Activated effector memory CD4-positive, alpha-beta T cell treated with anti-CD3 and anti-CD28 coated beads, Interleukin-2, amount 50 U/mL, for 16 hours (primary cell): ENCODE measurements around the gene UFD1.

Experiments used
- DNase-seq: peaks from one replicate; pipeline ENCODE4 v3.0.0-alpha.2; 2020

Gene UFD1

DNA sequence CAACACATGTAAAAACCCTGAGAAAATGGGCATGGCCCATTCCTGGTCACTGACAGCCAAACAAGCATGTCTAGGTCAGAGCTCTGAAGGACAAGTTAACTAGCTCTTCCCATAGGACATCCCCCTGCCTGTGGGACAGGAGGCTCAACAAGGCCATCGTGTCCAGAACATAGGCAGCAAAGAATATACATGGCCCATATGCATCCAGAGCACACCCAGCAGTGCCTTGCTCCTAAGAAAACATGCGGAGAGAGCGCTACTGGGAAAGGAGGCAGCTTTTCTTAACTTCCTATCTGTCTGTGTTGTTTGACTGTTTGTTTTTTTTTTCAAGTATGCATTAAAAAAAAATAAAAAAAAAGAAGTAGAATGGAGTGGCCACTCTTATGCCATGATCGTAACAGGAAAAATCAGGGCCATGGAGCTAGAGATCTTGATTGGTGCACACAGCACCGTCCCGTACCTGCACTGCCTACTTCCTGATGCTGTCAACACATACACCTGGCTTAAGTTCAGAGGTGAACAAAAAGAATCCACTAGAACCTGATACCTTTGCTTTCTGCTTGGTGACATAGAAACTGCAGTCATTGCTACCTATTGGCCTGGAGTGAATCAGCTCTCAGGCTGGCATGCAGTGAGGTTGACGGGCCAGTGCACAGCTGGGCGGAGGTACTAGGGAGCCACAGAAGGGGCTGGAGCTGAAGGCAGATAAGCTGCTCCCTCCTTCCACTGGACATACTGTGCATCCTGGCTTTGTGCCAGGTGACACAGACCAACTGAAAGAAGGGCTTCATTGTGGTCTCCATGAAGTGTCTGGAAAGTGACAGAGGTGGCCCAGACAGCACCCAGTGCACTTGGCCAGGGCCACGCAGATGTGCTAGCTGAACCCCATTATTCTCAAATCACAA is 11.9 kb downstream of the UFD1 start:
- DNase-seq, result no peak

DNA sequence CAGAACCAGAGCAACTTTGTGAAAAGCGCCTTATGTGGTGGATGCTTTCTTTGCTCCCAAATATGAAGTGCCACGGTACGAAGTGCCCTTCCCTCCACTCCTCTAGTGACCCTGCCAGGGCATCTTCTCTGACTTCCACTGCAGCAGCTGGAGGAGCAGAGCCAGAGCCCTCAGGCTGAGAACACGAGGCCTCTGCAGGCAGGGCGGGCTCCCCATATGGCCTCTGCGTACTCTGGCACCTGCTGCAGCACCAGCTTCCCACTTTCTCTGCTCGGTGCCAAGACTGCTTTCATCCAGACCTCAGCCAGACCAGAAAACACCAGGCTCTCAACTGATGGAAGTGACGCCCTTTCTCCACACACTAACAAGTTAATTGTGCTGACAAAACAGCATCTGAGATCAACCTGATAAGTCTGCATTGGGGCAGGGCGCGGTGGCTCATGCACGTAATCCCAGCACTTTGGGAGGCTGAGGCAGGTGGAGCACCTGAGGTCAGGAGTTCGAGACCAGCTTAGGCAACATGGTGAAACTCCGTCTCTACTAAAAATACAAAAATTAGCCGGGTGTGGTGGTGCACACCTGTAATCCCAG is 12.8 kb downstream of the UFD1 start:
- DNase-seq, result no peak

DNA sequence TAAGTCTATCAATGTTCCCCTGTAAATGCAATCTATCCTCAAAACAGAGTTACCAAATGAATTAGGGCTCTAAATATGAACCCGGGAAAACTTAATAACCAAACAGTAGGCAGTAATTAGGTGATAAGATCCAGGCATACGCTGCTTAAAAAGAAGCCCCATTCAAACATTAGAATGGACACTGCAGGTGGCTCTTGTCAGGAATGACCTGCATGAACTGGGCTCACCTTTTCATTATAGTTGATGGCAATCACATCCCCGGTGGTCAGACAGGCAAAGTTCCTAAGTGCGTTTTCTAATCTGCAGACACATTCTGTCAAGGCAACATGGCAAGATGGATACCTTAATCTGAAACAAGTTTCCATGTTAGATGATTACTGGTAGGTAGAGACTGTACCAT is 14.0 kb downstream of the UFD1 start:
- DNase-seq, result no peak

DNA sequence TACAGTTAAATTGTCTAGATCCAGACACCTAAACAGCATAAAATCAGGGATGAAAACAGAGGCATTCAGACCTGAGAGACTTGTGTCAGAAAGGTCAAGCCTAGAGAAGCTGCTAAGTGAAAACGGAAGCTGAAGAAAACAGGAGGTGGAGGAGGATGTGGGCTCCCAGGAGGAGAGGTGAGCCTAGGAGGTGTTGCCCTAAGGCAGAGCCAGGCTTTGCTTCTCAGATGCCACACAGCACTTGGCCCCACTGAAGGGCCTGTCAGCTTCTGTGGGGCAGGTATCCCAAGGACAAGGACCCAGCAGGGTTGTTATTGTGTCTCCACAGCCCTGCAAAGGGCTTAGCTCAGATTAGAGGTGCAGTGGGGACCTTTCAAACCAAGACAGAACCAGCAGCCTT is 14.4 kb downstream of the UFD1 start:
- DNase-seq, result no peak

DNA sequence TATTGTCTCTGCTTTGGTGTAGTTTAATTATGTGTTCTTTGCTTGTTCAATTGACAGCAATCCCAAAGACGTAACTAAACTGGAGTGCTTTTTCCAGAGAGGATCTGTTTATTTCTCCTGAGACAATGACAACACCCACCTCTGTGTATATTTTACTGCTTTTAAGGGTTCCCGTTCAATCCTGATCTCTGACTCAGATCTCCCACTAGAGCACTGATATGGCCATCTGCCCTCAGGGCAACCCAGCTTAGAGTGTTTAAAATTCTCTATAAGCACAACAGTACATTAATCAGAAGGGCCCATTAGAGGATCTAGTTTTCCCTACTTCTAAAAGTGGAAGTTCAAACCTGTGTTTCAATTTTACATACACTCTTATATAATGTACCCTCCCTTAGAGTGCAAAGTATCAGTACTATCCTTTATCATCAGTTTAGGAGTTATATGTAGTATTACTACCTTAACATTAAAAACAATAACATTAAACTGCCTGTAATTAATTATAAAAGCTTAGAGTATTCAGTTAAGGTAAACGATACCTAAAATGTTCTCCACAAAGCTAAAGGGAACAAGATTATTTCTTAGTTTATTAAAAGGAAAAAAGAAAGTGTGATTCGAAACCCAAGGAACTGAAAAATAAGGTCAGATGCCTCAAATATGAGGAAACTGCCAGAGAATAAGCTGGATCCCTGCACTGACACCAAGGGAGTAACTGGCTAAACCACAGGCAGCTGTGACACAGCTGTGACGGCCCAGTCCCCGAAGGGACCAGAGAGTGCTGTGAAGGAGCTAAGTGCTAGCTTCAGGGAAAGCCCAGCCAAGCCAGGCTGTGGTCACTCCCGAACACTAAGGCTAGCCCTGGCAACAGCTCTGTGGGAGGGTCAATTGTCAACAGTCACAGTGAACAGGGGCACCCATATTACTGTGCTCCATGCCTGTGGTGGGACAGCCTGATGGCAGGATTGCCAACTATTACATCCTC is 15.2 kb downstream of the UFD1 start:
- DNase-seq, result no peak

DNA sequence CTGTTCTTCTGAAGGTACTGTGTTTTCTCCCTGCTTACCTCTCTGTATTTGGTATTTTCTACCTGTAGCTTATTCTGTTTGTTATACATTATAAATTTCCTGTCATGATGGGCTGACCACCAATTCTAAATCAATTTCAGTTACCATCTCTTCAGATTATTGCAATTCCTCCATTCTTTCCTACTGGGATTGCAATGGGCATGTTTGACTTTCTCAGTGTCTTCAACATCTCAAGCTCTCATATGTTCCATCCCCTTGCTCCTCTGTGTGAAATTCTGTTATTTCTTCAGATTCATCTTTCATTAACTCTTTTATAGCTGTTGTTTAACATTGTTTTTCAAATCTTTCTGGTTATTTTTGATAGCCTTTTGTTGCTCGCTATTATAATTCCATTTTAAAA is 16.0 kb downstream of the UFD1 start:
- DNase-seq, result no peak

DNA sequence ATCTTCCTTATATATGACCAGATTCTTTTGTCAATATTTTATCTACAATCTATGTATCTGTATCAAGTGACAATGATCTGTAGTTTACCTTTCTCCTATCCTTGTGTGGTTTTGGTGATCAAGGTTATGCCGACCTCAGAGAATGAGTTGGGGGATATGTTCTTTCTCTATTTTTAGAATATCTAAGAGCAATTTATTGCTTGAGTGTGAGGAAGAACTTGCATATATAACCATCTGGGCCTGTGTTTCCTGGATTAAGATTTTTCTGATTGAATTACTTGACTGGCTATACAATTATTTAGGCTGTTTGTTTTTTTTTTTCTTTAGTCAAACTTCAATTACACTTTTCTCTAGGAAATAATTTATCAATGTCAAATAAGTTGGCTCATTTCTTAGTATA is 17.5 kb downstream of the UFD1 start:
- DNase-seq, result no peak

DNA sequence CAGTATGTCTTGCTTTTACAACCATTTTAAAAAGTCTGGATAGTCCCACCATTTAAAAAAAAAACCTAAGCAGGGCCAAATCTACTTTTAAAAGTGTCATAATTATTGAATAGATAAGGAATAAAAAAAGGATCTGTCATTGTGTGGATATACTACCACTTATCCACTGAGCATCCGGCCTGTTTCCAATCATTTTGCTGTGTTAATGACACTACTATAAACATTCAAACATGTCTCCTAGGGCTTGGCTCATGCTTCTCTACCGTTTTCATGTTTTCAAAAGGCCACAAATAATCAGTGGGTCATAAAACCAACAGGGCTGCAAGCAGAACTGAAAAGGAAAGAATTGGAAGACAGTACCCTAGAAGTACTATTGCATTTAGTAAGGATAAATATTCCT is 19.0 kb downstream of the UFD1 start:
- DNase-seq, result no peak

DNA sequence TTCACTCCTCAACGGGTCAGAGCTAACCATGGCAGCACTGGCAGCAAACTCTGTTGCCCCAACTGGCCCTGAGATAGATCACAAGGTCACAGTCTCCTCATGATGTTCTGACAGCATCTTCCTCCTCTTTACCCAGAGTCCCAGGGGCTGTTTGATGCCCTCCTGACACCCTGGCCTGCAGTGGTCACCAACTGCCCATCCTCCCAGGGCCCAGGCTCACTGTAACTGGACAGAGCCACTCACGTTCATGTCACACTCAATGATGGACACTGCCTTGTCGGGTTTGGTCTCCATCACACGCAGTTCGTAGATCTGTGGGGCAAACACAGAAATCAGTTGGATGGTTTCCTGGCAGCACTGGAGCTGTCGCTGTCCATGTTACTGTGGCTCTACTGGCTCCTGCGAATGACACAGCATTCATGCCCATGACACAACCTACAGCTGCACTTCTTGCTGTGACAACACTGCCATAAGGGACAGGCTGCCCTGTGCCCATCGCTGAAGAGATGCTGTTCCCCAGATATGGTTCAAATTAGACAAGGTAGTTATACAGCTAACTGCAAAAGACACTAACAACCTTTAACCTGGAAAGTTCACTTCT is 21.1 kb downstream of the UFD1 start:
- DNase-seq, result peak; percentile 56

DNA sequence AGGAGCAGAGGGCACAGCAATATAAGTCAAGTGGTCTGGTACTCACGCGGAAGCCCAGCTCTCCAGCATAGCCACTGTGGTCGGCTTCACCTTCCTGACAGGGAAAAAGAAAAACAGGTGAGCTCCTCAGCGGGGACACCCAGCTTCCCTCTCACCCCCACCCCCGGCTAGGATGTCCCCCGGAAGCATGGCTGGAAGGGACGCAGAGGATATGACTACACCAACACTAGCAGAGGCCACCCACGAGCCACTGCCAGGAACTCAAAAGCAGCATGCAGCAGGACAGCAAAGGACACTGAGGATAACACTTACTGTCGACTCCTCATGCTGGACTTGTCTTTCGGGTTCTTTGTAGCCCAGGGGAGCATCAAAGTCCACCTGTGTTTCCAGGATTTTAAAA is 22.5 kb downstream of the UFD1 start:
- no peak for DNase-seq

DNA sequence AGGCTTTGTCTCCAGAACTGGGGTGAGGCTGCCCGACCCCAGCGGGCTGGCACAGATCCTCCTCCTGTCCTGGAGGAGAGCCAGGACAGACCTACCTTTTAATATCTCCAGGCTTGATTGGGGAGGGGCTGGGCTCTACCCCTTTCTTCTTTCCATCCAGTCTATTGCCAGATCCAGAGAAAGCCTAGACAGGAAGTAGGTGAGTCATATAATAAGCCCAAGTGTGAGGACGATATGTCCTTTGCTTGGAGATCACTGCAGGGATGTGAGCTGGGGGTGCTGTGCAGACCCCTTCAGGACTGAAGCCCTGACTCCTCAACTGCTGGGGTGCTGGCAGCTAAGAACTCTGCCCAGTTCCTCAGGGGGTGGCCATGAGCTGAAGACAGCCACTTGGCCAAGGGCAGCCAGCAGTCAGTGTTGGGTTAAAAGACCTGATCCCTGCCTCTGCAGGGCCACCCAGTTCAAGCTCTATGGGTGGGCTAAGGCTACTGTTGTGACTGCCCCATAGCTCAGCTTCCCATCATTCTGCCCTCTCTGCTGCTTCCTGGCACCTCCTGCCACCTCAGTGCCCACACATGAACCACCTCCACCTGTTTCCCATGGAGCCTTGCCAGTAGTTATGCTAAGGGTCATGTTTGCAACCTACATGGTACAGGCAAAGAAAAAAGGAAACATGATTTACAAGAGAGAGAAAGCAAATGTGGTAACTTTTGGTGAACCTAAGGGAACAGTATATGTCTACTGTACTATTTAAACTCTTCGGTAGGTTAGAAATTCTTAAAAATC is 23.2 kb downstream of the UFD1 start:
- DNase-seq, result no peak

DNA sequence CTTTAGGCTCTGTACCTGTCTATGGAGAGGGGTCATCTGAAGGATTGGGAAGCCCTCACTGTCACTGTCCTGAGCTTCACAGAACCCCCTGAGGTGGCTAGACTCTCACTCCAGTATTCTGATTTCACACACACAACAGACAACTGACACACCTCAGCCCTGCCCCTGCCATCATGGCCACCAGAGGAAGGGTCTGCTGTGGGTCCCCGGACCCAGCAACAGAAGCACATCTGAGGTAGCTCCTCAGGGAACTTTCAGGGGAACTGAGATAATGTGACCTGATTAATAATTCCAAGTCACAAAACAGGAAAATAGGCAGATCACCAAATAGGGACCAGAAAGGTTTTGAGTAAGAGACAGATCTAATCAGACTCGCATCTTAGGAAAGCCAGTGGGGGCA is 24.0 kb downstream of the UFD1 start:
- no peak for DNase-seq

DNA sequence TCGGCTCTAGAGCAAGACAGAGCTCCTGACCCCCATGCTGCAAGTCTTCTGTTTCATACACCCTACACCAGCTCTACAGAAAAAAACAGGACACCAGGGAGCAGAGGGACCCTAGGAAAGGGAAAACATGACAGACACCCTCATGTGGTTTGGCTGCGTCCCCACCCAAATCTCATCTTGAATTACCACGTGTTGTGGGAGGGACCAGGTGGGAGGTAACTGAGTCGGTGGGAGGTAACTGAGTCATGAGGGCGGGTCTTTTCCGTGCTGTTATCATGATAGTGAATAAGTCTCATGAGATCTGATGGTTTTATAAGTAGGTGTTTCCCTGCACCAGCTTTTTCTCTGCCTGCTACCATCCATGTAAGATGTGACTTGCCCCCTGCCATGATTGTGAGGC is 24.8 kb downstream of the UFD1 start:
- no peak for DNase-seq

DNA sequence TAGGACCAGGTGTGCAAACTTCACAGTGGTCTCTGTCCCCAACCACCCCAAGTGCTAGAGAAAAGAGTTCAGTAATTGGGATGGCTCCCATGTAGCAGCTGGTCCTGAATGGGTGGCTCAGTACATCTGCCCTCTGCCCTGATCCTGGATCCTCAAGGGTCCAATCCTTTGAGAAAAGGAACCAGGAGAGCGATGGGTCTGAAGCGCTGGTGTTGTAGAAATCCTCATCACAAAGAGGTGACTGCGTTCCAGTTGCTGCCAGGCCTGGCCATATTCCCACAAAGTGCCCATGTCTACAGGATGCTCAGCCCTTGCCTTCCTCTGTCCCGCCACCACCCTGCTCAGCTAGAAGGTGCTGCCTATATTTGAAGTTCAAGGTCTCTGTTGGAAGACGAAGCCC is 25.3 kb downstream of the UFD1 start:
- no peak for DNase-seq

DNA sequence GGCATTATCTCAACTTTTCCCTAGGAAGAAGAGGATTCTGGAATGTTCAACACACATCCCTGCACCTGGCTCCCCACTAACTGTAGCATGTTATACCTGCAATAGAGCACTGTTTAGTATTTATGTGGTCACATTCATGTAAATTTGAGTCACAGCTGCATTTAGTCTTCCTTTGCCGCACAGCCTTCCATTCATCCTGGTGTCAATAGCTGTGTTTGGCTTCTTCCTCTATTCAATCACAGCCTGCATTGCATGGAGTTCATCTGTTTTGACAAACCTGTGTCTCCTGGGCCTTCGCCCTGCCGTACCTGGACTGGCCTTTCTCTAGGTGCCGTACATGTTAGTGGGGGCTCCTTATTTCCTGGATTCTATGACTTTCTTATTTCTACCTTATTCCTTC is 27.4 kb downstream of the UFD1 start:
- DNase-seq, result no peak

DNA sequence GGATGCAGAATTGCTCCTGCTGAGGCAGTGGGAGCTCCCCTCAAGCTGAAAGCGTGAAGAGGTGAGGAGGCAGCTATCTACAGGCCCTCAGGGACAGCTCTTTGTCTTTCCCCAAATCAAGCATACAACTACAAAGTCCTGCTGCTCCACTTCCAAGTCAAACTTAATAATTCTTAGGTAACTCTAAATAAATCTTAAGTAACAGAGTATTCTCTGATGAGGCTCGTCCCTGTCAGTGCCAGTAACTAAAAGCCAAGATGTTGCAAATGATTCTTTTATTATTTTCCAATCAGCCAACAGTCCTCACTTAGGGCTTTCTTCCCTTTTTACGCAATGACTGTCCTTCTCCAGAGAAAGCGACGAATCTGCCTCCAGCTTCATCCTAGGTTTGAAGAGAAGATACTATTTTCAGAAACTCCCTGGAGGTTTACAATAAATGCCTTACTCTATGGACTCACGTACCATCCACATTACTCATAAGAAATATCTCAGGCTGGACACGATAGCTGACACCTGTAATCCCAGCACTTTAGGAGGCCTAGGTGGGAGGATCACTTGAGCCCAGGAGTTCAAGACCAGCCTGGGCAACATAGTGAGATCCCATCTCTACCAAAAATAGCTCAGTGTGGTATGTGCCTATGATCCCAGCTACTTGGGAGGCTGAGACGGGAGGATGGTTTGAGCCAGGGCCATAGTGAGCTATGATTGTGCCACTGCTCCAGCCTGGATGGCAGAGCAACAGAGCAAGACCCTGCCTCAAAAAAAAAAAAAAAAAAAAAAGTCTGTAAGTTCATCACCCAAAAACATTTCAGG is 28.4 kb downstream of the UFD1 start:
- DNase-seq, result no peak

DNA sequence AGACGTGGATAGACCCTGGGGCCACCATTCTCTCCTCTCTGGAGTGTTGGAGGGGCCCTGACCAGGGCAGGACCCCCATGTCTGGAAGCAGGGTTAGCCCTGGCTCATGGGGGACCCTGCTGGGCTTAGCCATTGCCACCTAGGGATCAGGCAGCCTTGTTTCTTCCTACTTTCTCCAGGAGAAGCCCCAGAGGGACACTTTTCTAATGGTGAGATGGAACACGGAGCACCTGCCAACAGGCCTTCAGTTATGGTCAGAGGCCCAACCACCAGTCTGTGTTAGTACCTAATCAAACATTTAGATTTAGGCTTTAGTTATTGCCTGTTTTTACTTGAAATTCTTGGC is 29.6 kb downstream of the UFD1 start:
- DNase-seq, result no peak

DNA sequence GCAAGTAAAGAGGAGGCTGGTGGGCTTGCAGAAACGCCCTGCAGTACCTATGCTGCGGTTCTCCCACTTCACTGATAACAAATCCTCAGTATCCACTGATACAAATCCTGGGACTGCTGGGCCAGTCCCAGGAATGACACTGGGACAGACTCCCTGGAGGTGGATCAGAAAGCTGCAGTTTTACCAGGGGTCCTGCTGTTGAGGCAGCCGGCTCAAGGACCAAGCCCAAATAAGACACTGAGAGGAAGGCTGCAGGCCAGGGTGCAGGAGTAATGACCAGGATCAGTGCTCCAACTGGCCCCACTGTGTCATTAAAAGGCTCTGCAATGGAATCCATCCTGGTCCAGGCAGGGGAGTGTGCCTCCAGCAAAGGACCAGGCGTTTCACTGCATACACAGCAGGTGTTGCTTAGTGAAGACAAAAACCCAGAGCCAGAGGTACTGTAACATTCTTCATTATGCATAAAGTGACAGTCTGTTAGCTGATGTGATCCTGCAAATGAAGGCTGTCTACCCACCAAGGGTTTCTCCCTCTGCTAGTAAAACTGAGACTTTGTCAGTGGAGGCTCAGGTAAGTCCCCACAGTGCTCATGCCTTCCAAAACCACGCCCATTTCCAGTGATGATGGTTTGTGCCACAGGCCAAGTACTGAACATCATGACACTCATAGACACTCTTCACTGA is 30.1 kb downstream of the UFD1 start:
- DNase-seq, result peak; percentile 69

DNA sequence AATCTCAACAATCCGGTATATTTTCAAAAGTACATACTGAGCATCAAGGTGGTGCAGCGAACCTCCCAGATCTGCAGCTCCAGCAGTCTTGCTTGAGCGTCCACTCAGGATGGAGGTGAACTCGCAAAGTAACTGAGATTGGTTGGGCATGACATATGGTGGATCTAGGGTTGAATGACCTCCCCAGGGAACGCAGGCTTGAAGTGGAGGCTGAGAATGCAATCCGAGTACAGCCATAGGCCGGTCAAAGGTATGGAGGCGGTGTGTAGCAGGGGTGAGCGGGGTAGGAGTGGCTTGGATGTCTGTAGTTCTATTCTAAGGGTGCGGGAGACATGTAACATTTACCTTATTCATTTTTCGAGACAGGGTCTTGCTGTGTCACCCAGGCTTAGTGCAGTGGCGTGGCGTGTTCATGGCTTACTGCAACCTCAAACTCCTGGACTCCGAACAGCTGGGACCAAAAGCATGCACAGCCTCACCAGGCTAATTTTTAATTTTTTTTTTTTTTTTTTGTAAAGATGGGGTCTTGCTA is 30.9 kb downstream of the UFD1 start:
- peak; percentile 70 for DNase-seq

DNA sequence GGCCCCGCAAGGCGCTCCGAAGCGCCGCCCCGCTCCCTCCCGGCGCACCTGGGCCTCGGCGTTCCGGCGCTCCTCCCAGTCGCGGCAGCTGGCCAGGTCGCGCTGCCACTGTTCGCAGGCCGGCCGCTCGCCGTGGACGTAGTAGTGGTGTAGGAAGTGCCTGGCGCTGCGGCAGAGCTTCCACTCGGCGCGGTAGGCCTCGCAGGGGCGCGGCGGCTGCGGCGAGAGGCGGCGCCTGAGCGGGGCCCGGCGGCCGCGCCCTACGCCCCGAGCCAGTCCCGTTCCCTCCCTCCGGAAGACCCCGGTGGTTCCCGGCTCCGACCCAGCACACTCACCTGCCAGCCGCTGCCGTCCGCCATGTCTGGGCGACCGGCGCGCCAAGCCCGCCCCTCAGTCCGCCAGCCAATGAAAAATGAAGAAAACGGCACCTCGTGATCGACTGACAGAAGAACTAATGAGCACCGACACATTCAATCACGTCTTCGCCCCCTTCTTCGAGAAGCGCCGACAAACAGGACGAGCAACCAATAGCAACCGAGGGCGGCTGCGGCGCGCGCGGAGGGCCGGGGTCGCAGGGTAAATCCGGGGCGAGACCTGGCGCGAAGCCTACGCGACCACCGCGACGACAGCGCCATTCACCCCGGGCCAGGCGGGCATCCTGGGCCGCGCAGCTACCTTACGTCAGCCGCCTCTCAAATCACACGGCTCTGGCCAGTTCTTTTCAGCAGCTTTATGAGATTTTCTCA is 31.5 kb downstream of the UFD1 start, which contains the start of gene C22orf39:
Gene C22orf39 (minus strand): TSS at position 382 of the 746 bp plus-strand sequence. CDS start 23 bp downstream, at position 359.
- peak; percentile 95 for DNase-seq
